ENCODE results near the gene DCLK2.

DCLK2 gene

GRCh38 chr4:150038335-150039076 is 39.7 kb upstream of the DCLK2 start:
- H3K4me3 ChIP-seq (ENCODE audit: low read depth, low read length), result no peak overlapping the region
- H3K27ac ChIP-seq, result no peak overlapping the region
- H3K36me3 ChIP-seq (replicated peaks), result no peaks in the 10 kb centered on the region
- H3K27me3 ChIP-seq (replicated peaks), result no peaks in the 10 kb centered on the region
- no peak for DNase-seq
- in situ Hi-C loops (cut with HindIII; ENCODE audit: low pct_ligation_motif_present, low sequenced_read_pairs), result no loop called here
- no peak for TF ChIP-seq CTCF (IDR thresholded peaks at IDR 0.05; ENCODE audit: low read depth, low read length, missing control alignments)

GRCh38 chr4:150039274-150040127 is 38.7 kb upstream of the DCLK2 start:
- TF ChIP-seq CTCF (IDR thresholded peaks at IDR 0.05; ENCODE audit: low read depth, low read length, missing control alignments), result no peak
- no peak for DNase-seq
- Histone ChIP-seq H3K27ac (no peak overlapping the region), H3K4me3 (ENCODE audit: low read depth, low read length) (no peak overlapping the region), H3K27me3 (replicated peaks) (no peaks in the 10 kb centered on the region), H3K36me3 (replicated peaks) (no peaks in the 10 kb centered on the region)
- in situ Hi-C loops (cut with HindIII; ENCODE audit: low pct_ligation_motif_present, low sequenced_read_pairs), result no loop called here

GRCh38 chr4:150044517-150044916 is 33.7 kb upstream of the DCLK2 start:
- H3K27me3 ChIP-seq (replicated peaks), result no peaks in the 10 kb centered on the region
- H3K36me3 ChIP-seq (replicated peaks), result no peaks in the 10 kb centered on the region
- no peak for DNase-seq
- TF ChIP-seq CTCF (IDR thresholded peaks at IDR 0.05; ENCODE audit: low read depth, low read length, missing control alignments), result no peak
- in situ Hi-C loops (cut with HindIII; ENCODE audit: low pct_ligation_motif_present, low sequenced_read_pairs), result no loop called here
- no peak overlapping the region for H3K27ac ChIP-seq
- no peak overlapping the region for H3K4me3 ChIP-seq (ENCODE audit: low read depth, low read length)

GRCh38 chr4:150045410-150045809 is 32.8 kb upstream of the DCLK2 start:
- DNase-seq, result no peak
- in situ Hi-C loops (cut with HindIII; ENCODE audit: low pct_ligation_motif_present, low sequenced_read_pairs), result no loop called here
- H3K27ac ChIP-seq, result no peak overlapping the region
- no peaks in the 10 kb centered on the region for H3K36me3 ChIP-seq (replicated peaks)
- no peak for TF ChIP-seq CTCF (IDR thresholded peaks at IDR 0.05; ENCODE audit: low read depth, low read length, missing control alignments)
- H3K4me3 ChIP-seq (ENCODE audit: low read depth, low read length), result no peak overlapping the region
- no peaks in the 10 kb centered on the region for H3K27me3 ChIP-seq (replicated peaks)

GRCh38 chr4:150046728-150047217 is 31.5 kb upstream of the DCLK2 start:
- TF ChIP-seq CTCF (IDR thresholded peaks at IDR 0.05; ENCODE audit: low read depth, low read length, missing control alignments), result no peak

More at GRCh38 chr4:150046728-150047217, 31.5 kb upstream of the DCLK2 start:
- in situ Hi-C loops (cut with HindIII; ENCODE audit: low pct_ligation_motif_present, low sequenced_read_pairs), result no loop called here
- no peak overlapping the region for H3K4me3 ChIP-seq (ENCODE audit: low read depth, low read length)
- no peak overlapping the region for H3K27ac ChIP-seq
- no peak for DNase-seq
- no peaks in the 10 kb centered on the region for H3K27me3 ChIP-seq (replicated peaks)
- no peaks in the 10 kb centered on the region for H3K36me3 ChIP-seq (replicated peaks)
